ENCODE results near the gene PIK3R1.

PIK3R1 gene

GRCh38 chr5:68215208-68215897, at the start of gene PIK3R1:
TSS of gene PIK3R1 (plus strand) at chr5:68215756. CDS start at chr5:68226676, 10,920 bp downstream.
- peak; percentile 87 to 95 for DNase-seq (ENCODE audit: low read depth in 1 of 2, low spot score in 1 of 2)

GRCh38 chr5:68167195-68167651, 48.3 kb upstream of the PIK3R1 start:
- no peak for DNase-seq (ENCODE audit: low read depth in 1 of 2, low spot score in 1 of 2)

GRCh38 chr5:68169903-68170302, 45.7 kb upstream of the PIK3R1 start:
- no peak for DNase-seq (ENCODE audit: low read depth in 1 of 2, low spot score in 1 of 2)

- no peak for DNase-seq (ENCODE audit: low read depth in 1 of 2, low spot score in 1 of 2)
These were observed 44.6 kb upstream of the PIK3R1 start for GRCh38 chr5:68170826-68171558.

- DNase-seq (ENCODE audit: low read depth in 1 of 2, low spot score in 1 of 2): no peak
These were observed 43.2 kb upstream of the PIK3R1 start for GRCh38 chr5:68172314-68172713.

- no peak for DNase-seq (ENCODE audit: low read depth in 1 of 2, low spot score in 1 of 2)
These were observed 42.5 kb upstream of the PIK3R1 start for GRCh38 chr5:68173007-68173406.

GRCh38 chr5:68176253-68176652, 39.3 kb upstream of the PIK3R1 start:
- DNase-seq (ENCODE audit: low read depth in 1 of 2, low spot score in 1 of 2): no peak

- DNase-seq (ENCODE audit: low read depth in 1 of 2, low spot score in 1 of 2): no peak
These were observed 38.6 kb upstream of the PIK3R1 start for GRCh38 chr5:68176802-68177479.

- no peak for DNase-seq (ENCODE audit: low read depth in 1 of 2, low spot score in 1 of 2)
These were observed 37.9 kb upstream of the PIK3R1 start for GRCh38 chr5:68177676-68178075.

GRCh38 chr5:68178579-68178978, 37.0 kb upstream of the PIK3R1 start:
- no peak for DNase-seq (ENCODE audit: low read depth in 1 of 2, low spot score in 1 of 2)

- DNase-seq (ENCODE audit: low read depth in 1 of 2, low spot score in 1 of 2): no peak
These were observed 35.2 kb upstream of the PIK3R1 start for GRCh38 chr5:68180121-68181038.

- DNase-seq (ENCODE audit: low read depth in 1 of 2, low spot score in 1 of 2): no peak
These were observed 34.4 kb upstream of the PIK3R1 start for GRCh38 chr5:68181039-68181599.

GRCh38 chr5:68182094-68182493, 33.5 kb upstream of the PIK3R1 start:
- DNase-seq (ENCODE audit: low read depth in 1 of 2, low spot score in 1 of 2): no peak

- no peak for DNase-seq (ENCODE audit: low read depth in 1 of 2, low spot score in 1 of 2)
These were observed 33.0 kb upstream of the PIK3R1 start for GRCh38 chr5:68182534-68182933.

GRCh38 chr5:68187268-68188055, 28.1 kb upstream of the PIK3R1 start:
- no peak for DNase-seq (ENCODE audit: low read depth in 1 of 2, low spot score in 1 of 2)

- no peak for DNase-seq (ENCODE audit: low read depth in 1 of 2, low spot score in 1 of 2)
These were observed 26.4 kb upstream of the PIK3R1 start for GRCh38 chr5:68189171-68189570.

GRCh38 chr5:68189613-68190012, 25.9 kb upstream of the PIK3R1 start:
- DNase-seq (ENCODE audit: low read depth in 1 of 2, low spot score in 1 of 2): no peak

- DNase-seq (ENCODE audit: low read depth in 1 of 2, low spot score in 1 of 2): no peak
These were observed 24.9 kb upstream of the PIK3R1 start for GRCh38 chr5:68190619-68191018.

- DNase-seq (ENCODE audit: low read depth in 1 of 2, low spot score in 1 of 2): no peak
These were observed 24.3 kb upstream of the PIK3R1 start for GRCh38 chr5:68191083-68191791.
